GM12878 (cell line): ENCODE data around the gene NAA11.

Experiments
- CEBPB ChIP-seq, 2 experiments: fragments of 150-350 bp in 1 of 2; IDR thresholded peaks; 2 replicates each; pipeline ENCODE4 v1.6.1; 2012 to 2014; ENCODE audit warnings: low read depth in 2 of 2, low read length in 2 of 2, borderline replicate concordance in 1 of 2, inconsistent platforms in 1 of 2
- CTCF ChIP-seq, 3 experiments: IDR thresholded peaks in 2 of 3; conservative IDR thresholded peaks in 1 of 3; 2 replicates each; pipeline ENCODE4 v1.5.1; 2011; ENCODE audit warnings: low read depth in 3 of 3, low read length in 3 of 3, mild to moderate bottlenecking in 3 of 3, control low read depth in 2 of 3, moderate library complexity in 2 of 3, inconsistent platforms in 1 of 3, mixed read lengths in 1 of 3; ENCODE audit not compliant: control insufficient read depth in 2 of 3, insufficient read depth in 1 of 3; ENCODE audit errors: extremely low read depth in 1 of 3
- E2F8 ChIP-seq: fragments of 450-650 bp; IDR thresholded peaks from 2 replicates; pipeline ENCODE4 v1.6.1; 2018; ENCODE audit warnings: mild to moderate bottlenecking, low read depth, moderate library complexity; ENCODE audit not compliant: partially characterized antibody
- KDM1A ChIP-seq: fragments of 200-600 bp; sonication (generic); IDR thresholded peaks from 2 replicates; pipeline ENCODE4 v1.6.1; 2016; ENCODE audit warnings: borderline replicate concordance
- MAX ChIP-seq: IDR thresholded peaks from 2 replicates; pipeline ENCODE4 v1.6.1; 2012; ENCODE audit warnings: low read depth, low read length, improper control_type of control experiment
- NFYB ChIP-seq: IDR thresholded peaks from 2 replicates; pipeline ENCODE4 v1.6.1; 2011; ENCODE audit warnings: low read depth, mild to moderate bottlenecking, low read length, improper control_type of control experiment, moderate library complexity; ENCODE audit not compliant: insufficient read depth
- PKNOX1 ChIP-seq: fragments of 450-650 bp; IDR thresholded peaks from 2 replicates; pipeline ENCODE4 v1.6.1; 2016; ENCODE audit warnings: mild to moderate bottlenecking
- POLR2A ChIP-seq: IDR thresholded peaks from 2 replicates; pipeline ENCODE4 v1.6.1; 2011; ENCODE audit warnings: low read depth, mild to moderate bottlenecking, low read length
- RAD51 ChIP-seq: fragments of 450-650 bp; IDR thresholded peaks from 2 replicates; pipeline ENCODE4 v1.6.1; 2016; ENCODE audit warnings: moderate library complexity, mild to moderate bottlenecking, inconsistent platforms
- STAT3 ChIP-seq: IDR thresholded peaks from 2 replicates; pipeline ENCODE4 v1.6.1; 2011; ENCODE audit warnings: low read depth, low read length, improper control_type of control experiment
- ZNF24 ChIP-seq: fragments of 450-650 bp; IDR thresholded peaks from 2 replicates; pipeline ENCODE4 v1.6.1; 2017; ENCODE audit warnings: antibody characterized with exemption, mild to moderate bottlenecking
- TF ChIP-seq, protein P1 (sequence below): IDR thresholded peaks from 2 replicates; pipeline ENCODE4 v1.6.1; 2011; ENCODE audit warnings: low read depth, low read length, improper control_type of control experiment, borderline replicate concordance

- TF ChIP-seq MAX (no peak), KDM1A (no peak), POLR2A (no peak), CTCF (IDR thresholded peaks at IDR 0.05 in 2 of 3, conservative IDR thresholded peaks at IDR 0.05 in 1 of 3; ENCODE audit: control insufficient read depth in 2 of 3, extremely low read depth in 1 of 3, insufficient read depth in 1 of 3, low read depth in 3 of 3, low read length in 3 of 3) (no peak), ZNF24 (no peak), PKNOX1 (no peak), RAD51 (no peak), STAT3 (no peak), NFYB (no peak), E2F8 (no peak), CEBPB (IDR thresholded peaks at IDR 0.05; ENCODE audit: borderline replicate concordance in 1 of 2, low read depth in 2 of 2, low read length in 2 of 2) (no peak)
- TF ChIP-seq, protein P1, sequence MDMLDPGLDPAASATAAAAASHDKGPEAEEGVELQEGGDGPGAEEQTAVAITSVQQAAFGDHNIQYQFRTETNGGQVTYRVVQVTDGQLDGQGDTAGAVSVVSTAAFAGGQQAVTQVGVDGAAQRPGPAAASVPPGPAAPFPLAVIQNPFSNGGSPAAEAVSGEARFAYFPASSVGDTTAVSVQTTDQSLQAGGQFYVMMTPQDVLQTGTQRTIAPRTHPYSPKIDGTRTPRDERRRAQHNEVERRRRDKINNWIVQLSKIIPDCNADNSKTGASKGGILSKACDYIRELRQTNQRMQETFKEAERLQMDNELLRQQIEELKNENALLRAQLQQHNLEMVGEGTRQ = no peak
Observed at GRCh38 chr4:79290376-79290775, 35.5 kb downstream of the NAA11 start.
